Measurements from ENCODE around the gene C4orf50.

DNA sequence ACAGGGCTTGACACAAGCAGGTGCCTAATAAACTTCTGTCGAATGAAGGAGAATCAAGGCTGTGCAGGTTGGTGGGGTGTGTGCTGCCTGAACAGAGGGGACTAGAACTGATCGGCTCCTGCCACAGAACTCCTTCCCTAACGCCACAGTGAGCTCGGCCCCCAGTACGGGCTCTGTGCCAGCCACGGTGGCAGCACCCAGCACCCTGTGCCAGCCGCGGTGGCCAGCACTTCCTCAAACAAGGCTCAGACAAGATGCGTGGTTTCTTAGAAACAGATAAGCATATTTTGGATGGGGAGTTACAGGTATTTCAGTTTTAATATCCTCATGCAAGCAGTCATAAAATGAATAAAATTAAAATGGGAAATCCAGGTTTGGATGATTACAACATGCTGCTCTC, 26.0 kb upstream of the C4orf50 start:
- TF ChIP-seq, protein P1, sequence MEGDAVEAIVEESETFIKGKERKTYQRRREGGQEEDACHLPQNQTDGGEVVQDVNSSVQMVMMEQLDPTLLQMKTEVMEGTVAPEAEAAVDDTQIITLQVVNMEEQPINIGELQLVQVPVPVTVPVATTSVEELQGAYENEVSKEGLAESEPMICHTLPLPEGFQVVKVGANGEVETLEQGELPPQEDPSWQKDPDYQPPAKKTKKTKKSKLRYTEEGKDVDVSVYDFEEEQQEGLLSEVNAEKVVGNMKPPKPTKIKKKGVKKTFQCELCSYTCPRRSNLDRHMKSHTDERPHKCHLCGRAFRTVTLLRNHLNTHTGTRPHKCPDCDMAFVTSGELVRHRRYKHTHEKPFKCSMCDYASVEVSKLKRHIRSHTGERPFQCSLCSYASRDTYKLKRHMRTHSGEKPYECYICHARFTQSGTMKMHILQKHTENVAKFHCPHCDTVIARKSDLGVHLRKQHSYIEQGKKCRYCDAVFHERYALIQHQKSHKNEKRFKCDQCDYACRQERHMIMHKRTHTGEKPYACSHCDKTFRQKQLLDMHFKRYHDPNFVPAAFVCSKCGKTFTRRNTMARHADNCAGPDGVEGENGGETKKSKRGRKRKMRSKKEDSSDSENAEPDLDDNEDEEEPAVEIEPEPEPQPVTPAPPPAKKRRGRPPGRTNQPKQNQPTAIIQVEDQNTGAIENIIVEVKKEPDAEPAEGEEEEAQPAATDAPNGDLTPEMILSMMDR (IDR thresholded peaks at IDR 0.05) = no peak
- no peak for TF ChIP-seq EZH2 (IDR thresholded peaks at IDR 0.05; ENCODE audit: borderline replicate concordance, insufficient read depth, low read depth, low read length, poor library complexity, severe bottlenecking)
